Activated naive CD4-positive, alpha-beta T cell treated with anti-CD3 and anti-CD28 coated beads, Interleukin-2, amount 50 U/mL, for 72 hours (primary cell): ENCODE results near the gene WEE1. TPM values are rescaled to one million over a fixed set of nuclear protein-coding genes. Genes with fewer than 3 reads are reported as not detected.
"Not testable (repeated sequence)": the region's sequence is repeated elsewhere in the genome, so short reads cannot be mapped to it uniquely, and the experiment has no call there.

Experiments
- ATAC-seq, 2 donors: fragments of 150-1000 bp; cut with Tn5 transposase; 2 replicates each; pipeline ENCODE4 v1.10.0; 2021; ENCODE audit warnings: mild to moderate bottlenecking in 2 of 2, moderate library complexity in 2 of 2
- DNase-seq, 2 donors: peaks; one replicate each; pipeline ENCODE4 v3.0.0; 2021 to 2022; ENCODE audit warnings: low spot score in 2 of 2
- H3K27ac Mint-ChIP-seq, 2 donors: one replicate each; pipeline ENCODE4 v1.8.0; 2022; ENCODE audit warnings: mild to moderate bottlenecking in 2 of 2, mixed read lengths in 2 of 2
- H3K36me3 Mint-ChIP-seq, 2 donors: one replicate each; pipeline ENCODE4 v1.8.0; 2022; ENCODE audit warnings: mixed read lengths in 2 of 2
- H3K9me3 Mint-ChIP-seq, 2 donors: one replicate each; pipeline ENCODE4 v1.8.0; 2022; ENCODE audit warnings: mixed read lengths in 2 of 2
- total RNA-seq, 2 donors: library from RNA; stranded (reverse); gene quantifications; one replicate each; pipeline ENCODE4 v1.2.3, GENCODE V29; 2022

WEE1 gene
- total RNA-seq, 2 donors from 2014 or later: 39.8 to 52.3 TPM

DNA sequence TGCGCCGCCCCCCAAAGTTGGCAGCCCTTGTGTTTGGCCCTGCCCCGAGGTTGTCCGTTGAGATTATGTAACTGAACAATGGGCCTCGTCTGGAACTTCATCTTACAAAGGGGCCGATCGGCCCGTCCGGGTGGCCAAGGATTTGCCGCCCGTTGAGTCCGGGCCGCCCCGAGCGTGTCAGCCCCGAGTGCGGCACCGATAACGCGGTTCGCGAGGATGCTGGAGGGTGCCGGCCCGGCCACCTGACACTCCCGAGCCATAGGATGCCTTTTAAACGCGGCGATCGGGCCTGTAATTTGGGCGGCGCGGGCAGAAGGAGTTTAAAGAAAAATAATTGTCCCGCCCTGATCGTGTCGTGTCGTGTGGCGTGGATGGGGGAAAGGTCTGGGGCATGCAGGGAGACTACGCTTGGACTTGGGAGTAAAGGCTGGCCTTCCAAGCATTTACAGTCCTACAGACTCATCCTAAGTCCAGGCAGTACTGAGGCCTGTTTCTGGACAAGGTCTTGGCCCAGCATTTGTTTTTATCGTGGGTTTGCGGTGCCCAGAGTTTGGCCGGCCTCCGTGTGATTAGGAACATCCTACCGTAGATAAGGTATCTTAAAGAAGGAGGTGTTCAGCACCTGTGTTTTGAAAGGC lies 1.3 kb downstream of the WEE1 start:
- DNase-seq: peak in 1 of 2 donors; percentile 36
- Mint-ChIP-seq H3K36me3 (peaks cover 37 to 52% of the 10 kb centered on the region in 2 donors), H3K9me3 (no peaks in the 10 kb centered on the region), H3K27ac (peak overlapping the region; percentile 86 to 95)
- no peak for ATAC-seq

DNA sequence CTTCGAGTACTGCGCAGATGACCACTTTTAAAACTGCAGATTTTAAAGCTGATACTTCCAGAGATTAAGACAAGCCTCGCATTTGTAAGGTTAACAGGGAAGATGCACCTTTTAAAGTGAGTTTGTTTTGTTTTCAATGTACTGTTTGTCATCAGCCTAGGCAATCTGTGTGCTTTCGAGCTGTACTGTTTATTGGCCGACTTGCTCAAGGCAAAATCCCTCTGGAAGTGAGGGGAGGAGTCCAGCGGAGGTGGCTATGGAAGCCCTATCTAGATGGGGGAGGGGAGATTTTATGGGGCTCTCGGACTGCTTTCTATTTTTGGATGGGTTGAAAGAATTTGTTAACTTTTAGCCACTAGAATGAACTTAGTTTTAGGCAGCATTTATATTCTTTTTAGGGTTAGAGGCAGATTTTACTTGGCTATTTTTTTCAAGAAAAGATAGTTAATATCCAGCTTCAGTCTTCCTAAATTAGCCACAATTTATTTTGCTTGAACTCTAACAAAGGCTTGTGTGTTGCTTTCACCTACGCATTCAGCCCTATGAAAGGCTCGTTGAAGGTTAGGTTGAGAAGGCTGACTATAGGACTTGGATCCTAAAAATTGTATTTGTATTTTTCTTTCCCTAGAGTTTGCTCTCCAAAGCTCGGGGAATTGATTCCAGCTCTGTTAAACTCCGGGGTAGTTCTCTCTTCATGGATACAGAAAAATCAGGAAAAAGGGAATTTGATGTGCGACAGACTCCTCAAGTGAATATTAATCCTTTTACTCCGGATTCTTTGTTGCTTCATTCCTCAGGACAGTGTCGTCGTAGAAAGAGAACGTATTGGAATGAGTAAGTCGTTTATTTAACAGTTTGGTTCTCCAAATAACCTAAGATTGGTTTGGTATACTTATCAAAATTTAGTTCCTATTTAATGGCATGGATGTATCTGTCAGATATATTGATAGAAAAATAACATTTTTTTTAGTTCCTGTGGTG lies 2.1 kb downstream of the WEE1 start:
- Mint-ChIP-seq H3K27ac (peak overlapping the region; percentile 86 to 95), H3K9me3 (no peaks in the 10 kb centered on the region), H3K36me3 (peaks cover 37 to 54% of the 10 kb centered on the region in 2 donors)
- ATAC-seq: no peak
- DNase-seq: no peak

DNA sequence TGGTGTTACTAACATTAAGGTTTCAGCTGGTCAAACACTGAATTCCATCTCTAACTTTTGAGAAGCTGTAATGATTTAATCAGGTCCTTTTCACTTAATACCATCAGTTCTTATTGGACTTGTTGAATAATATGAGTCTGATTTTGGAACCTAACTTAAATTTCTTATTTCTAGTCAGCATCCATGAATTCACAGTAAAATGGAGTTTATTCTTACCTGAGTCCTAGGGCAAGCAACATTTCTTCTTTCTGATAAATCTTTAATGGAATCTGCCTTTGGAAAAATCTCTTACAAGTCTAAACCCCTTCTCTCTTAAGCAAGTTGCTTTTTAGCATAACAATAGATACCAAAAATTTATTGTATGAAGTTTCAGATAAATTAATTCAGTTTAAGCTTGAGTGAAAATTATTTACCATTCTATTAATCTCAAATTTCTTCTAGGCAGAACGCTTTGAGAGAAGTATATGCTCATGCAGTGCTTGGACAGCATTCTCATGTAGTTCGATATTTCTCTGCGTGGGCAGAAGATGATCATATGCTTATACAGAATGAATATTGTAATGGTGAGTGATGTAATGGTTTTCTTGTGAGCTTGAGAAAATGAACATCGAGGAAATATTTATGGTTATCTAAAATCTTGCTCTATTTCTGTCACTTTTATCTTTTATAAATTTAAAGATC lies 3.4 kb downstream of the WEE1 start:
- peaks cover 49 to 67% of the 10 kb centered on the region in 2 donors for H3K36me3 Mint-ChIP-seq

DNA sequence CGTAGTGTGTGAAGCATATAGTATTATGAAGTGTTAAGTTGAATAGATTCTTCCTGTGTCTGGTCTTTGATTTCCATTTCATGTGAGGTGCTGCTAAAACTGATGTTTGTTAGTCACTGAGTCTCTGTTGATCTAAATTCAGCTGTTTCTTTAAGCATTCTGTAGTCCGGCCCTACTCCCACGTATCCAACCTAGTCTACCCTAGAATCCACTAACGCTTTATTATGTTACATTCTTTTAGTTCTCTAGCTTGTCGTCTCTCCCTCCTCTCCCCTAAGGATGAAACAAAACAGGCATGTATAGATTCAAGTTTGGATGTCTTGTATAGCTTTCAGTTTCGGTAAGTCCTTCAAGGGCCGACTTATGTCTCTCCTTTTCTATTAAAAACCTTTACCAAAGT lies 4.1 kb downstream of the WEE1 start:
- Mint-ChIP-seq H3K27ac (peak overlapping the region in 1 of 2 donors; percentile 1), H3K36me3 (peaks cover 53 to 71% of the 10 kb centered on the region in 2 donors), H3K9me3 (no peaks in the 10 kb centered on the region)
- DNase-seq (no peak), ATAC-seq (no peak)

More for the DNA sequence above, 3.4 kb downstream of the WEE1 start:
- Mint-ChIP-seq H3K27ac (no peak overlapping the region), H3K9me3 (no peaks in the 10 kb centered on the region)
- ATAC-seq: no peak
- DNase-seq: no peak

DNA sequence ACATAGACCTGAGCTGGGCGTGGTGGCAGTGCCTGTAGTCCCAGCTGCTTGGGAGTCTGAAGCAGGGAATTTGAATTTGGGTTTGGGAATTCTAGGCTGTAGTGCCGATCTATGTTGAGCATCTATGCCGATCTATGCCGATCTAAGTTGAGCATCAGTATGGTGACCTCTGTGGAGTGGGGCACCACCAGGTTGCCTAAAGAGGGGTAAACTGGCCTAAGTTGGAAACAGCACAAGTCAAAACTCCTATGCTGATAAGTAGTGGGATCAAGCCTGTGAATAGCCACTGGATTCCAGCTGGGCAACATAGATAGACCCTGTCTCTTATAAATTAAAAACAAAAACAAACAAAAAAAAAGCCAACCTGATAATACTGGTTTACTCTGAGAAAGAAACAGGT lies 7.4 kb downstream of the WEE1 start:
- no peaks in the 10 kb centered on the region for H3K9me3 Mint-ChIP-seq
- H3K36me3 Mint-ChIP-seq: peaks cover 44 to 63% of the 10 kb centered on the region in 2 donors
- H3K27ac Mint-ChIP-seq: no peak overlapping the region
- ATAC-seq (no peak), DNase-seq (no peak)

DNA sequence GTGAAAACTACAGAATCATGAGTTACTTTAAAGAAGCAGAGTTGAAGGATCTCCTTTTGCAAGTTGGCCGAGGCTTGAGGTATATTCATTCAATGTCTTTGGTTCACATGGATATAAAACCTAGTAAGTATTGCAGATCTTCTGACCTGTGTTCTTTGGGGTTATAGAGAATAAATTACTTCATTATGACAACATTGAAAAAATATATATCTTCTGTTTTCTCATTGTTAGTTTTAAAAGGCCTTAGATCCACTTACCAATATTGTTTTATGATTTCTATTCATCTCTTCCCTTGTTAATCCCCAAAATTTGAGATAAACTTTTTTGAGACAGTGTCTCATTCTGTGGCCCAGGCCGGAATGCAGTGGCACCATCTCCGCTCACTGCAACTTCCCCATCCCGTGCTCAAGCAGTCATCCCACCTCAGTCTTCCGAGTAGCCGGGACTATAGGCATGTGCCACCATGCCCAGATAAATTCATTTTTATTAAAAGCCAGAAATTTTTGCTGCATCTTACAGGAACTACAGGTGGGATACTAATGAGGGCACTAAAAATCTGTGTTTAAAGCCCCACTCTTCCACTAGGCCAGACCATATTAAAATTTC lies 8.2 kb downstream of the WEE1 start:
- DNase-seq (no peak), ATAC-seq (no peak)
- Mint-ChIP-seq H3K36me3 (peaks cover 45 to 63% of the 10 kb centered on the region in 2 donors), H3K9me3 (no peaks in the 10 kb centered on the region), H3K27ac (no peak overlapping the region)

DNA sequence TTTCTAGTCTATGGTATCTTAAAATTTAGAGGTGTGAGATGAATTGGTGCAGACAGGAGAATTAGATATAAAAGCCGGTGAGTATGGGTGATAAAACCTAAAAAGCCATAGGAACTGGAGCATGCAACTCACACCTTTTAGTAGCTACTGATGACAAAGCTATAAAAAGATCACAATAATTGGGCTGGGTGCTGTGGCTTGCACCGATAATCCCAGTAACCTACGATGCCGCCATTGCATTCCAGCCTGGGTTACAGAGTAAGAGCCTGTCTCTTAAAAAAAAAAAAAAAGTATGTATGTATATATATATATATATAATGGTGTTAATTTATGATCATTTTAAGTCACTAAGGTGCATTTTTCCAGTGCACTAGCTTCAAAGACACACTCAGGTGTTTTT lies 17.2 kb downstream of the WEE1 start:
- H3K9me3 Mint-ChIP-seq: no peaks in the 10 kb centered on the region
- DNase-seq (no peak), ATAC-seq (no peak)
- H3K36me3 Mint-ChIP-seq: peaks cover 17 to 24% of the 10 kb centered on the region in 2 donors
- H3K27ac Mint-ChIP-seq: no peak overlapping the region

DNA sequence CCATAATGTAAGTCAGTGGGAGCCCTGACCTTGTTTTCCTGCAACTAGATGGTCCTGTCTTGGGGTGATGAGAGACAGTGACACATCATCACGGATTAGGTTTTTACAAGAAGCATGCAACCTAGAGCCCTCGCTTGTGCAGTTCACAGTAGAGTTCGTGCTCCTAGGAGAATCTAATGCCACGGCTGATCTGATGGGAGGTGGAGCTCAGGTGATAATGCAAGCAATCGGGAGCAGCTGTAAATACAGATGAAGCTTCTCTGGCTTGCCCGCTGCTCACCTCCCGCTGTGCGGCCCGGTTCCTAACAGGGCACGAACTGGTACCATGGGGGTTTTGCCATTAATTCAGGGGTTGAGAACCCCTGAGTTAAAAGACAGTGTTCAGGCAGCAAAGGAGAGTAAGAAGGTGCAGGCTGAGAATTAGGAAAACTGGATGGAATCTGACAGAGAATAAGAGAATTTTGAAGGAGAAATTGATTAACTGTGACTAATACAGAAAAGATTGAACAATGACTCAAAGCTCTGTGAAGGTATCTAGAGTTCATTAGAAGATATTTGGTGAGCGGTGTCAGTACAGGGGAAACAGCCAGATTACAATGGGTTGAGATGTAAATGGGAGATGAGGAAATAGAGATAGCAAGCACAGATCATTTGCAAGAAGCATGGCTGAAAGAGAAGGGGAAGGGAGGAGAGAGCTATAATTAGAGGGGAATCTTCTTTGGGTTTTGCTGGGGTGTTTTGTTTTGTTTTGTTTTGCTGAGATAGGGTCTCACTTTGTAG lies 21.0 kb downstream of the WEE1 start:
- ATAC-seq (no peak), DNase-seq (no peak)
- H3K27ac Mint-ChIP-seq: no peak overlapping the region
- no peaks in the 10 kb centered on the region for H3K9me3 Mint-ChIP-seq
- peaks cover 1% of the 10 kb centered on the region in 2 donors for H3K36me3 Mint-ChIP-seq

DNA sequence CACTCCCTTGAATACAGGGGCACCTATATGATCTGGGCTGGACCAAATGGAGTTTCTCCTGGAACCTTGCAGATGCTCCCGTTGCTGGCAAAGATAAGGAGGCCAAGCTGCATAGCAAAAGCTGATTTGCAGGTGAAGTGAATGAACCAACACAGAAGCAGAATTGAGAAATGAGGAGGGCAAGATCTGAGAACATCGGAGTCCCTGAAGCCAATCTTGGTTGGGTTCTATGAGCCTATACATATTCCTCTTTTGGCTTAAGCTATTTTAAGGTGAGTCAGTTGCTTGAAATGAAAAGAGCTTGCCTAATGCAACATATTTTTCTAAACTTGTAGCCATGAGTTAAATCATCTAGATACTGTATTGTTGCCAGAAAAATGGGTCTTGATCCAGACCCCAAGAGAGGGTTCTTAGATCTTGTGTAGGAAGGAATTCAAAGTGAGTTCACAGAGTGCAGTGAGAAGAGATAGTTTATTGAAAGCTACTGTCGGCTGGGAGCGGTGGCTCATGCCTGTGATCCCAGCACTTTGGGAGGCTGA lies 23.5 kb downstream of the WEE1 start:
- Mint-ChIP-seq H3K27ac (no peak overlapping the region), H3K9me3 (no peaks in the 10 kb centered on the region), H3K36me3 (no peaks in the 10 kb centered on the region)
- ATAC-seq (no peak), DNase-seq (no peak)

DNA sequence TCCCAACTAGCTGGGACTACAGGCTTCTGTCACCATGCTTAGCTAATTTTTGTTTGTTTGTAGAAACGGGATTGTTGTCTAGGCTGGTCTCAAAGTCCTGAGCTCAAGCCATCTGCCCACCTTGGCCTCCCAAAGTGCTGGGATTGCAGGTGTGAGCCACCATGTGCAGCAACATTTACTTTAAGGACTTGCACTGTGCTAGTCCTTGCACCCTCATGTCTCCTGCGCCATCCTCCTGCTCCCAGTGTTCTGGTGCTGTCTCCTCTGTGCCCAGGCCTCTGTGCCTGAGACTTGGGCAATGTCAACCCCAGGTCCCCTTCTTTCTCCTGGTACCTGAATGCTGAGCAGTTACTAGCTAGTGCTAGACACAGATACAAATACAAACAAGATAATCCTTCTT lies 26.7 kb downstream of the WEE1 start:
- Mint-ChIP-seq H3K27ac (peak overlapping the region; percentile 58 to 85), H3K36me3 (no peaks in the 10 kb centered on the region), H3K9me3 (no peaks in the 10 kb centered on the region)
- DNase-seq (no peak), ATAC-seq (no peak)

DNA sequence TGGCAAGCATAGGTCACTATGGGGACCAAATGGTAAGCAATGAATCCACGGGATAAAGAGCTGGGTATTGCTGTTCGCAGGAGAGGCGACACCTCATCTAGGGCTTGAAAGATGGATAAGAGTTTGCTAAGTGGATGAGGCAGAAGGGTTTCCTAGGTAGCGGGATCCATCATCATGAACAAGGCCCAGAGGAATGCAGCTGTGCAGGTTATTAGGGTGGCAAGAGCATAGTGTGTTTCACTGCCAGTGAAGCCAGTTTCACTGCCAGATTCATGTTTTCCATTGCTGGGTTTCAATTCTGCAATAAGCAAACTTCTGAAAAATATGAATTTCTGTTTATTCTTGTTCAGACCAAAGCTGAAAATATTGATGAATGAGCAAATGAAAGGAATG lies 27.2 kb downstream of the WEE1 start:
- Mint-ChIP-seq H3K27ac (peak overlapping the region; percentile 63 to 85), H3K9me3 (no peaks in the 10 kb centered on the region), H3K36me3 (no peaks in the 10 kb centered on the region)
- peak; percentile 48 to 79 for ATAC-seq
- DNase-seq: peak in 1 of 2 donors; percentile 36

DNA sequence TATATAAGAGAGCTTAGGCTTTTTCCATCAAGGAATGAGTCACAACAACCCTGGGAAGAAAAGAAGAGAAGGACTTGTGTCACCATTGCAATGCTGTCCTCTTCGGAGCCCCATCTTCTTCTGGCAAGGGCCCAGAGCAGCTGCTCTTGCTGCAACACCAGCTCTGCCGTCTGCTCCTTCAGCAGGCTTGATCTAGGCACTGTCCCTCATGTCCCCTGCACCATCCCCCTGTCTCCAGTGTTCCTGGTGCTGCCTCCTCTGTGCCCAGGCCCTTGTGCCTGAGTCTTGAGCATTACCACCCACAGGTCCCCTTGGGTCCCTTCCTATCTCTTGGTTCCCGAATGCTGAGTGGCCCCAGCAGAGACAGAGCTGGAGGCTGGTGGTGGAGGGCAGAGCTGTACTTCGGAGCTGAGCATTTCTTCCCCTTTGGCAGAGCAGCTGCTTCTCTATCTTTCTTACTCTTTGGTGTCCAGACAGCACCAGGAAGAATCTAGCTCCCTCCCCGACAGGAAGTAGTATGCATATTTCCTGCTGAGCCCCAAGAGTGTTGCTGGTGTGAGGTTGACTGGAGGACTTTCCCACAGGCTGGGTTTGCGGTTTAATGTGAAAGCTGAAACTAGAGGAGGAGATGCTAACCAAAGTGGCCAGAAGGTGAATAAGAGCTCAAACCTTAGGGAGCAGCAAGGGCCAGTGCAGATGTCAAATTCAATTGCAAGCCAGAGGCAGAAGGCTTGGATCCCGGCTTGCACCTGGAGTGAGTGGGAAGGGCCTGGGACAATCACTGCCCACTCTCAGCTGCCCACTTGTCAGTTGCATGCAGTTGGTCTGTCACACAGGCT lies 27.8 kb downstream of the WEE1 start:
- ATAC-seq: peak; percentile 78 to 94
- DNase-seq: peak; percentile 65 to 83
- H3K36me3 Mint-ChIP-seq: no peaks in the 10 kb centered on the region
- H3K9me3 Mint-ChIP-seq: no peaks in the 10 kb centered on the region
- peak overlapping the region; percentile 85 to 92 for H3K27ac Mint-ChIP-seq

DNA sequence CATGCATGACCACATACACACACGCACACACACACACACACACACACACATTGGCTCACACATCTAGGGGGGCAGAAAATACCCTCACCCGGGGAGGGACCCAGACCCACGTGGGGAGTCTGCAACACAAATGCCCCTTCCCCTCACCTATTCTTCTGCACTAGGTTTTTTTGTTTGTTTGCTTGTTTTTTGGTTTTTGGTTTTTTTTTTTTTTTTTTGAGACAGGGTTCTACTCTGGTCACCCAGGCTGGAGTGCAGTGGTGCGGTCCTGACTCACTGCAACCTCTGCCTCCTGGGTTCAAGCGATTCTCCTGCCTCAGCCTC lies 28.4 kb downstream of the WEE1 start:
- Mint-ChIP-seq H3K9me3 (no peaks in the 10 kb centered on the region), H3K36me3 (no peaks in the 10 kb centered on the region), H3K27ac (peak overlapping the region in 1 of 2 donors; percentile 85)
- DNase-seq (no peak), ATAC-seq (no peak)

DNA sequence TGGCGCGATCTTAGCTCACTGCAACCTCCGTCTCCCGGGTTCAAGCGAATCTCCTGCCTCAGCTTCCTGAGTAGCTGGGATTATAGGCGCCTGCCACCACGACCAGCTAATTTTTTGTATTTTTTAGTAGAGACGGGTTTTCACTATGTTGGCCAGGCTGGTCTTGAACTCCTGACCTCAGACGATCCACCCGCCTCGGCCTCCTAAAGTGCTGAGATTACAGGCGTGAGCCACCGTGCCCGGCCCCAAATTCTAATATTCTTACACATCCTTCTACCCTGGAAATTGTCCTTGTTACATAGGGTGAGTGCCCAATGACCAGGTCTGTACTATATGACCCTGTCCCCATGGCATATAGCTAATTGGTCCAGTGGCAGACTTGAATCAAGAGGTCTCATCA lies 29.7 kb downstream of the WEE1 start:
- H3K36me3 Mint-ChIP-seq, ATAC-seq, DNase-seq, H3K9me3 Mint-ChIP-seq, H3K27ac Mint-ChIP-seq: not testable (repeated sequence)

DNA sequence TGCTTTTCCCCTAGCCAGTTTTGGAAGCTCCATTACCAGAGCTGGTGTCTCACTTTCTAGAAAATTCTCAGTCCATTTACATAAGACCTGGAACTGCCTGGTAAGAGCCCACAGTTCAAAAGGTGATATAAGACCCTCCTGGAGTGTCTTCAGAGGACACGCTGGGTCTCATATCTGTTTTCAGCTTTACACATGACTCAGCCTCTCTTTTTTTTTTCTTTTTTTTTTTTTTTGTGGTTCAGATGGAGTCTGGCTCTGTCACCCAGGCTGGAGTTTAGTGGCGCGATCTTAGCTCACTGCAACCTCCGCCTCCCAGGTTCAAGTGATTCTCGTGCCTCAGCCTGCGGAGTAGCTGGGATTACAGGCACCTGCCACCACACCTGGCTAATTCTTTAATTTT lies 30.7 kb downstream of the WEE1 start:
- Mint-ChIP-seq H3K27ac (no peak overlapping the region), H3K9me3 (no peaks in the 10 kb centered on the region), H3K36me3 (peaks cover 0 to 1% of the 10 kb centered on the region in 2 donors)
- ATAC-seq (peak in 1 of 2 donors; percentile 32), DNase-seq (no peak)
